ENCODE measurements around the gene ALPK3.

ALPK3 gene

DNA sequence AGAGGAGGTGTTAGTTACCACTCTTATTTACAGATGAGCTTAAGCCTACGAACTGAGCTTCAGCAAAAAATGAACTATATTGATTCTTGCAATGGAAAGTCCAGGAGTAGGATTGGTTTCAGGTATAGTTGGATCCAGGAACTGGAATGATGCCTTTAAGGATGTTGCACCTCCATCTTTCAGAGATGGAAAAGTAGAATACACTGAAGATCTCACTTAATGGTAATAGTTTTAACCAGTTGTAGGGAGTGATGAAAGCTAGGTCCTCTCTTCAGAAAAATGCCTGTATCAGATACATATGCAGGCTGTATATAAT lies 69.8 kb downstream of the ALPK3 start:
- Histone ChIP-seq H3K4ac (ENCODE audit: low read depth, low read length) (no peak overlapping the region), H3K9ac (ENCODE audit: low read length) (no peak overlapping the region), H3K56ac (ENCODE audit: low read length) (no peak overlapping the region), H3K79me2 (ENCODE audit: control insufficient read depth, insufficient read depth, low read length) (no peaks in the 10 kb centered on the region), H2AK5ac (ENCODE audit: low read length) (no peak overlapping the region), H3K4me1 (ENCODE audit: control insufficient read depth, low read depth, low read length) (no peaks in the 10 kb centered on the region), H2BK5ac (ENCODE audit: low read length) (no peak overlapping the region), H2BK120ac (ENCODE audit: low read depth, low read length) (no peak overlapping the region), H3K18ac (ENCODE audit: low read length) (no peak overlapping the region), H3K27me3 (ENCODE audit: insufficient read depth, low read length, poor library complexity) (no peaks in the 10 kb centered on the region), H3K27ac (ENCODE audit: low read depth, low read length) (no peak overlapping the region), H2BK15ac (replicated peaks; ENCODE audit: low read depth) (no peak overlapping the region), H3K79me1 (ENCODE audit: low read length) (no peaks in the 10 kb centered on the region), H3K23ac (ENCODE audit: low read length) (no peak overlapping the region), H4K8ac (ENCODE audit: low read depth, low read length) (no peak overlapping the region), H4K5ac (ENCODE audit: low read length) (no peak overlapping the region), H3K36me3 (ENCODE audit: control insufficient read depth, insufficient read depth, low read length) (no peaks in the 10 kb centered on the region), H3K4me3 (ENCODE audit: low read length) (no peak overlapping the region), H3K4me2 (ENCODE audit: low read length) (no peak overlapping the region)
- no peak for DNase-seq
- no CpG with 5 or more reads among the region's 1 CpG for WGBS (ENCODE audit: extremely low coverage, insufficient coverage, low lambda C conversion rate)

- no peak for DNase-seq
- no peak overlapping the region for H3K23ac ChIP-seq (ENCODE audit: low read length)
- no peak overlapping the region for H3K56ac ChIP-seq (ENCODE audit: low read length)
- H2AK5ac ChIP-seq (ENCODE audit: low read length), result no peak overlapping the region
- no CpG with 5 or more reads among the region's 4 CpGs for WGBS (ENCODE audit: extremely low coverage, insufficient coverage, low lambda C conversion rate)
- H2BK120ac ChIP-seq (ENCODE audit: low read depth, low read length), result no peak overlapping the region
- no peak overlapping the region for H3K18ac ChIP-seq (ENCODE audit: low read length)
- no peaks in the 10 kb centered on the region for H3K79me2 ChIP-seq (ENCODE audit: control insufficient read depth, insufficient read depth, low read length)
- no peak overlapping the region for H4K8ac ChIP-seq (ENCODE audit: low read depth, low read length)
- H3K4me2 ChIP-seq (ENCODE audit: low read length), result no peak overlapping the region
- H2BK15ac ChIP-seq (replicated peaks; ENCODE audit: low read depth), result no peak overlapping the region
- H3K4me3 ChIP-seq (ENCODE audit: low read length), result no peak overlapping the region
- H3K27ac ChIP-seq (ENCODE audit: low read depth, low read length), result no peak overlapping the region
- no peak overlapping the region for H2BK5ac ChIP-seq (ENCODE audit: low read length)
- H3K36me3 ChIP-seq (ENCODE audit: control insufficient read depth, insufficient read depth, low read length), result no peaks in the 10 kb centered on the region
- no peak overlapping the region for H4K5ac ChIP-seq (ENCODE audit: low read length)
- no peaks in the 10 kb centered on the region for H3K27me3 ChIP-seq (ENCODE audit: insufficient read depth, low read length, poor library complexity)
- H3K4ac ChIP-seq (ENCODE audit: low read depth, low read length), result no peak overlapping the region
- no peak overlapping the region for H3K9ac ChIP-seq (ENCODE audit: low read length)
- no peaks in the 10 kb centered on the region for H3K79me1 ChIP-seq (ENCODE audit: low read length)
- H3K4me1 ChIP-seq (ENCODE audit: control insufficient read depth, low read depth, low read length), result no peaks in the 10 kb centered on the region
Measured at GRCh38 chr15:84887938-84888337, 70.8 kb downstream of the ALPK3 start.

GRCh38 chr15:84888639-84889038 lies 71.5 kb downstream of the ALPK3 start:
- H2AK5ac ChIP-seq (ENCODE audit: low read length), result no peak overlapping the region
- H3K23ac ChIP-seq (ENCODE audit: low read length), result no peak overlapping the region
- no CpG with 5 or more reads among the region's 17 CpGs for WGBS (ENCODE audit: extremely low coverage, insufficient coverage, low lambda C conversion rate)
- no peak for DNase-seq
- no peak overlapping the region for H2BK15ac ChIP-seq (replicated peaks; ENCODE audit: low read depth)
- no peak overlapping the region for H3K18ac ChIP-seq (ENCODE audit: low read length)
- H3K4me1 ChIP-seq (ENCODE audit: control insufficient read depth, low read depth, low read length), result no peaks in the 10 kb centered on the region
- H3K36me3 ChIP-seq (ENCODE audit: control insufficient read depth, insufficient read depth, low read length), result no peaks in the 10 kb centered on the region
- H3K4ac ChIP-seq (ENCODE audit: low read depth, low read length), result no peak overlapping the region
- no peak overlapping the region for H3K27ac ChIP-seq (ENCODE audit: low read depth, low read length)
- H4K5ac ChIP-seq (ENCODE audit: low read length), result no peak overlapping the region
- no peak overlapping the region for H2BK120ac ChIP-seq (ENCODE audit: low read depth, low read length)
- H3K9ac ChIP-seq (ENCODE audit: low read length), result no peak overlapping the region
- no peak overlapping the region for H3K4me3 ChIP-seq (ENCODE audit: low read length)
- no peaks in the 10 kb centered on the region for H3K27me3 ChIP-seq (ENCODE audit: insufficient read depth, low read length, poor library complexity)
- H3K79me1 ChIP-seq (ENCODE audit: low read length), result no peaks in the 10 kb centered on the region
- no peak overlapping the region for H3K56ac ChIP-seq (ENCODE audit: low read length)
- no peak overlapping the region for H3K4me2 ChIP-seq (ENCODE audit: low read length)
- no peaks in the 10 kb centered on the region for H3K79me2 ChIP-seq (ENCODE audit: control insufficient read depth, insufficient read depth, low read length)
- no peak overlapping the region for H2BK5ac ChIP-seq (ENCODE audit: low read length)
- no peak overlapping the region for H4K8ac ChIP-seq (ENCODE audit: low read depth, low read length)

- H3K27me3 ChIP-seq (ENCODE audit: insufficient read depth, low read length, poor library complexity), result no peaks in the 10 kb centered on the region
- no peaks in the 10 kb centered on the region for H3K79me2 ChIP-seq (ENCODE audit: control insufficient read depth, insufficient read depth, low read length)
- WGBS (ENCODE audit: extremely low coverage, insufficient coverage, low lambda C conversion rate), result no CpG with 5 or more reads among the region's 8 CpGs
- H2BK15ac ChIP-seq (replicated peaks; ENCODE audit: low read depth), result no peak overlapping the region
- H3K18ac ChIP-seq (ENCODE audit: low read length), result no peak overlapping the region
- H3K4ac ChIP-seq (ENCODE audit: low read depth, low read length), result no peak overlapping the region
- H4K8ac ChIP-seq (ENCODE audit: low read depth, low read length), result no peak overlapping the region
- H3K23ac ChIP-seq (ENCODE audit: low read length), result no peak overlapping the region
- no peak overlapping the region for H4K5ac ChIP-seq (ENCODE audit: low read length)
- no peak overlapping the region for H3K9ac ChIP-seq (ENCODE audit: low read length)
- DNase-seq, result no peak
- H2AK5ac ChIP-seq (ENCODE audit: low read length), result no peak overlapping the region
- no peaks in the 10 kb centered on the region for H3K4me1 ChIP-seq (ENCODE audit: control insufficient read depth, low read depth, low read length)
- H3K27ac ChIP-seq (ENCODE audit: low read depth, low read length), result no peak overlapping the region
- H3K4me3 ChIP-seq (ENCODE audit: low read length), result no peak overlapping the region
- no peak overlapping the region for H3K56ac ChIP-seq (ENCODE audit: low read length)
- H3K4me2 ChIP-seq (ENCODE audit: low read length), result no peak overlapping the region
- H3K36me3 ChIP-seq (ENCODE audit: control insufficient read depth, insufficient read depth, low read length), result no peaks in the 10 kb centered on the region
- no peaks in the 10 kb centered on the region for H3K79me1 ChIP-seq (ENCODE audit: low read length)
- no peak overlapping the region for H2BK120ac ChIP-seq (ENCODE audit: low read depth, low read length)
- H2BK5ac ChIP-seq (ENCODE audit: low read length), result no peak overlapping the region
Measured at GRCh38 chr15:84889313-84889990, 72.3 kb downstream of the ALPK3 start.

DNA sequence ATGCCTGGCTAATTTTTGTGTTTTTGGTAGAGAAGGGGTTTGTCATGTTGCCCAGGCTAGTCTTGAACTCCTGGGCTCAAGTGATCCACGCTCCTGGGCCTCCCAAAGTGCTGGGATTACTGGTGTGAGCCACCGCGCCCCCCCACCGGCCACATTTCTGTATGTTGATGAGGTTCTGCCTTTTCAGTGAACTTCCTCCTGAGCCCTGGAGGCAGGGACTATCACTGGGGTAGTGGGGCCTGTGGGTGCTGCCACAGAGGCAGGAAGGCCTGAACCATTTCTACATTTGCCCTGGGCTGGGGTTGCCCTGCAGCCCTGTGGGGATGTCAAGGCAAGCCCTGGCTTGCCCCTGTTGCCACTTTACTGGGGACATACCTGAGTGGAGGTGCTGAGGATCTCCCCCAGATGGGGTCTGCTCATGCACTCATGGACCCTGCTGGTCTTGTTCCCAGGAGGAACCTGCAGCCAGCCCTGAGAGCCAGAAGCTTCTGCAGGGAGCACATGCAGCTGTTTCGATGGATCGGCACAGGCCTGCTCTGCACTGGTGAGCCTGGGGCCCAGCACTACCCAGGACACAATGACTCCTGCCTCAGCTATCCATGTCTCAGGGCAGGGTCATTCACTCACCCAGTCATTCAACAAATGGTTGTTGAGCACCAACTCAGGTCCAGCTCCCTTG lies 73.0 kb downstream of the ALPK3 start:
- DNase-seq, result no peak
- Histone ChIP-seq H3K23ac (ENCODE audit: low read length) (no peak overlapping the region), H4K5ac (ENCODE audit: low read length) (no peak overlapping the region), H2BK120ac (ENCODE audit: low read depth, low read length) (no peak overlapping the region), H3K27ac (ENCODE audit: low read depth, low read length) (no peak overlapping the region), H4K8ac (ENCODE audit: low read depth, low read length) (no peak overlapping the region), H3K4me1 (ENCODE audit: control insufficient read depth, low read depth, low read length) (no peaks in the 10 kb centered on the region), H3K79me2 (ENCODE audit: control insufficient read depth, insufficient read depth, low read length) (no peaks in the 10 kb centered on the region), H3K9ac (ENCODE audit: low read length) (no peak overlapping the region), H3K79me1 (ENCODE audit: low read length) (no peaks in the 10 kb centered on the region), H3K36me3 (ENCODE audit: control insufficient read depth, insufficient read depth, low read length) (no peaks in the 10 kb centered on the region), H3K4me2 (ENCODE audit: low read length) (no peak overlapping the region), H3K27me3 (ENCODE audit: insufficient read depth, low read length, poor library complexity) (no peaks in the 10 kb centered on the region), H3K4me3 (ENCODE audit: low read length) (no peak overlapping the region), H3K4ac (ENCODE audit: low read depth, low read length) (no peak overlapping the region), H2BK5ac (ENCODE audit: low read length) (no peak overlapping the region), H2BK15ac (replicated peaks; ENCODE audit: low read depth) (no peak overlapping the region), H2AK5ac (ENCODE audit: low read length) (no peak overlapping the region), H3K18ac (ENCODE audit: low read length) (no peak overlapping the region), H3K56ac (ENCODE audit: low read length) (no peak overlapping the region)
- WGBS (ENCODE audit: extremely low coverage, insufficient coverage, low lambda C conversion rate), result no CpG with 5 or more reads among the region's 6 CpGs

DNA sequence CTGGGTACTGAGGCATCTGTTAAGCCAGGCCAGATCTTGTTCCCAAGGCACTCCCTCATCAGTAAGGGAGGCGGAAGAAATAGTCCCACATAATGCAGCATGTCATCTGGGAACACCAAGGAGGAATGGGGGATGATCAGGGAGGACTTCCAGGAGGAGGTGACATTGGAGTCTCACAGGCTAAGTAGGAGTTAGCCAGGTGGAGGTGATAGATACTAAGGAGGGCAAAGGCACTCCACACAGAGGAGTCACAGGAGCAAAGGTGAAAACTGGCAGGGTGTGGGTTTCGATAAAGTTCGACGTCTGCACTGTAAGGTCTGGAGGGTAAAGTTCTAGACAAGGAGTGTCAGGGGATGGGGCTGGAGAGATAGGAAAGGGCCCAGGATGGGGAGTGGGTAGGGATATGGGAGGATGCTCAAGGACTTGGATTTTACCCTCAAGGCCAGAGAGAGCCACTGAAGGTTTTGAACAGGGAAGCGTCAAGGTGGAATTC lies 73.6 kb downstream of the ALPK3 start:
- Histone ChIP-seq H2BK120ac (ENCODE audit: low read depth, low read length) (no peak overlapping the region), H3K4ac (ENCODE audit: low read depth, low read length) (no peak overlapping the region), H3K56ac (ENCODE audit: low read length) (no peak overlapping the region), H3K27me3 (ENCODE audit: insufficient read depth, low read length, poor library complexity) (no peaks in the 10 kb centered on the region), H3K79me2 (ENCODE audit: control insufficient read depth, insufficient read depth, low read length) (no peaks in the 10 kb centered on the region), H3K79me1 (ENCODE audit: low read length) (no peaks in the 10 kb centered on the region), H3K4me1 (ENCODE audit: control insufficient read depth, low read depth, low read length) (no peaks in the 10 kb centered on the region), H3K4me2 (ENCODE audit: low read length) (no peak overlapping the region), H2AK5ac (ENCODE audit: low read length) (no peak overlapping the region), H3K36me3 (ENCODE audit: control insufficient read depth, insufficient read depth, low read length) (no peaks in the 10 kb centered on the region), H4K5ac (ENCODE audit: low read length) (no peak overlapping the region), H4K8ac (ENCODE audit: low read depth, low read length) (no peak overlapping the region), H2BK5ac (ENCODE audit: low read length) (no peak overlapping the region), H2BK15ac (replicated peaks; ENCODE audit: low read depth) (no peak overlapping the region), H3K9ac (ENCODE audit: low read length) (no peak overlapping the region), H3K27ac (ENCODE audit: low read depth, low read length) (no peak overlapping the region), H3K23ac (ENCODE audit: low read length) (no peak overlapping the region), H3K4me3 (ENCODE audit: low read length) (no peak overlapping the region), H3K18ac (ENCODE audit: low read length) (no peak overlapping the region)
- WGBS (ENCODE audit: extremely low coverage, insufficient coverage, low lambda C conversion rate), result no CpG with 5 or more reads among the region's 5 CpGs
- no peak for DNase-seq
